Endometrium (tissue), 2 donors: ENCODE data around the gene LATS2.
"Not testable (repeated sequence)": the region's sequence is repeated elsewhere in the genome, so short reads cannot be mapped to it uniquely, and the experiment has no call there.

Experiments used
- FAIRE-seq: peaks from 2 replicates; lab custom pipeline; 2012; peaks lifted over from hg19 to GRCh38; lab: Jason Lieb, UNC
- donor health status: control.
- donor health status: control.

The LATS2 gene

GRCh38 chr13:20960663-20961309 lies 100.6 kb downstream of the LATS2 start:
- no peak for FAIRE-seq

DNA sequence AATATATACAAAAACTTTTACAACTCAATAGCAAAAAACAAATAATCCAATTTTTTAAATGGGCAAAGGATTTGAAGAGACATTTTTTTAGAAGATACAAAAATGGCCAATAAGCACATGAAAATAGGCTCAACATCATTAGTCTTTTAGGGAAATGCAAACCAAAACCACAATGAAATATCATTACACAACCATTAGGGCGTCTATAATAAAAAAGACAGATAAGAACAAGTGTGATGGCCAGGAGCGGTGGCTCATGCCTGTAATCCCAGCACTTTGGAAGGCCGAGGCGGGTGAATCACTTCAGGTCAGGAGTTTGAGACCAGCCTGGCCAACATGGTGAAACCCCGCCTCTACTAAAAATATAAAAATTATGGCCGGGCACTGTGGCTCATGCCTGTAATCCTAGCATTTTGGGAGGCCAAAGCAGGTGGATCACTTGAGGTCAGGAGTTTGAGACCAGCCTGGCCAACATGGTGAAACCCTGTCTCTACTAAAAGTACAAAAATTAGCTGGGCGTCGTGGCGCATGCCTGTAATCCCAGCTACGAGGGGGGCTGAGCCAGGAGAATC lies 104.3 kb downstream of the LATS2 start:
- not testable (repeated sequence) for FAIRE-seq

GRCh38 chr13:20955496-20955895 lies 105.9 kb downstream of the LATS2 start:
- FAIRE-seq: no peak

DNA sequence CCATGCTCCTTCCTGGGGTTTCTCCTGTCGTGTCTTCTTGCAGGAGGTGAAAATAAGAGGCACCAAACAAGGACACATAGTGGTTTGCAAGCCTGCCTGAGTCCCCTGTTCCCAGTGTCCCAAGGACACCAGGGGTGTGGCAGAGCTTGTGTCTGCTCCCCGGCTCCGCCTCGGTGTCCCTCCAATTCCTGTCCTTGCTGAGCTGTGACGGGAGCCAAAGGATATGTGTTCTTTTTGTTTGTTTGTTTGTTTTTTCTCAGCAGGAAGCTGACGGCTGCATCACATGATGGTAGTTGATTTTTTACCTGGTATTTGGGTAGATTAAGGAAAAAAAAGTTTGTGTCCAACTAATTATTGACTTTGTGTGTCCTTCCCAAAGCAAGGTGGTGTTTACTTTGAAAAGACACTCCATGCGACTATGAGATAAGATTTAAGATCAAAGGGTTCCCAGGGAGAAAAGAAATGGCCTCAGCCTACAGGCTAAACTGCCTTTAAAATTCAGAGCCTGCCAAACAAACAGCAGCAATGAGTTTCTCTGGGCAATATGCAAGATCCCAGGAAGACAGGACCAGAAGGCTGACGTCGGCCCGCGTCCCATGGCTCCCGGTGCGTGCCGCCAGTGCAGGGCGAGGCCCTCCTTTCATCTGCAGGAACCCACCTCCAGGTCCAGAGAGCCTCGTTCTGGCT lies 108.0 kb downstream of the LATS2 start:
- no peak for FAIRE-seq

GRCh38 chr13:20952838-20953237 lies 108.5 kb downstream of the LATS2 start:
- FAIRE-seq: no peak

GRCh38 chr13:20948001-20948400 lies 113.4 kb downstream of the LATS2 start:
- FAIRE-seq: not testable (repeated sequence)

DNA sequence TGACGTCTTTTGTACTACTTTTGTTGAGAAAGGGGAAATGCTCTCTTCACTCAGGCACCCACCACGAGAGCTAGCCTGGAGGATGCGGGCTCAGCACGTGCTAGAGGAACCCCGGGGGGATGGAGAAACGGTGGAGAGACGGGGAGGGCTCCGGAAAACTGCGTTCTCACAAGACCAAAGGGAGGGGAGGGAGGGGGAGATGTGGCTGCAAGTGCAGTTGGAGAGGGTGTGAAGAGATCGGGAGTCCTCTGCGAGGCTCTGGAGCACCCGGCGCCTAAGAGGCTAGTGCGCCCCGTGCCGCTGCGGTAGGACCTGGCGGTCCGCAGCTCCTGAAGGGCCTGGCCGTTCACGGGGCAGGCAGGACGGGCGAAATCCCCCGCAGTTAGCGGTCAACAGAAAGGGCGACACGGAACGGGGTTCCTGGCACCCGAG lies 115.4 kb downstream of the LATS2 start:
- no peak for FAIRE-seq

DNA sequence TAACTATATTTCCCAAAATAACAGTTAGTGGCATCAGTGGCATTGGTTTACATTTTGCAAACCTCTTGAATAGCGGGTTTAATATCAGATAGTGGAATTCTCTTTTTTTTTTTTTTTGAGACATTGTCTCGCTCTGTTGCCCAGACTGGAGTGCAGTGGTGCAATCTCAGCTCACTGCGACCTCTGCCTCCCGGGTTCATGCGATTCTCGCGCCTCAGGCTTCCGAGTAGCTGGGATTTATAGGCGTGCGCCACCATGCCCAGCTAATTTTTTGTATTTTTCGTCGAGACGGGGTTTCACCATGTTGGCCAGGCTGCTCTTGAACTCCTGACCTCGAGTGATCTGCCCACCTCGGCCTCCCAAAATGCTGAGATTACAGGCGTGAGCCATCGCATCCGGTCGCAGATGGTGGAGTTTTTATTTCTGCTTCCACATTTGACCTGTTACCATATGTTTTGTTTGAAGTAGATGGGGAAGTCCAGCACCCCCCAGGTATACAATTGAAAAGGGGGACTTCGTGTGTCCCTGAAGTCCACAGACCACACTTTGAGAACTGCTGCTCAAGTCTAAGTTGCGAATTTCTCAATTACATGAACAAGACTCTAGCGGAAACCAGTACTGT lies 118.3 kb downstream of the LATS2 start:
- FAIRE-seq: peak; percentile 48

DNA sequence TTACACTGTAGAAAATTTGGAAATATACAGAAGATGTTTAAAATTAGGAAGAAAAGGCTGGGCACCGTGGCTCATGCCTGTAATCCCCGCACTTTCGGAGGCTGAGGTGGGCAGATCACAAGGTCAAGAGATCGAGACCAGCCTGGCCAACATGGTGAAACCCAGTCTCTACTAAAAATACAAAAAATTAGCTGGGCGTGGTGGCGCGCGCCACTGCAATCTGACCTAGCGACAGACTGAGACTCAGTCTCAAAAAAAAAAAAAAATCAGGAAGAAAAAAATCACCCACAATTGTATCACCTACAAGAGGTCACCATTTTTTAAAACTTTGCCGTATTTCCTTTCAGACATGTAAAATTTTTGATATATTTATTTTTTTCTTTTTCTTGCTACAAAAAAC lies 120.9 kb downstream of the LATS2 start:
- FAIRE-seq: not testable (repeated sequence)

- peak; percentile 46 for FAIRE-seq
Measured at GRCh38 chr13:20940083-20940482, 121.3 kb downstream of the LATS2 start.

DNA sequence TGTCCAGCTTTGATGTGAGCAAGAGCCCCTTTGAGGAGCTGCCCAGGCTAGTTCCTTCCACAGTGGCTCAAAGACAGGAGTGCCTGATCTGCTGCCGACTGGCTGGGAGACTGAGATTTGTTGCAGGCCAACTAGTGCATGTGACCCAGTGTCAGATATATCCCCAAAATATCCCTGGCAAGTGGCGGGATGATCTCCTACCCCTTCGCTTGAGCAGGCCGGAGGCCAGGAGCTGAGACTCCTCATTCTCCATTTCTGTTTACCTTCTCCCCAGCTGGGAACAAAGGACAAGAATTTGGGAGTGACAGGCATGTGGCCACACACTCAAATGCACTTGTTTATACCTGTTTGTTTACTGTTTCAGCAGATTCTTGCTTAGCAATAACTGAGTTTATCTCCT lies 121.7 kb downstream of the LATS2 start:
- FAIRE-seq: no peak

DNA sequence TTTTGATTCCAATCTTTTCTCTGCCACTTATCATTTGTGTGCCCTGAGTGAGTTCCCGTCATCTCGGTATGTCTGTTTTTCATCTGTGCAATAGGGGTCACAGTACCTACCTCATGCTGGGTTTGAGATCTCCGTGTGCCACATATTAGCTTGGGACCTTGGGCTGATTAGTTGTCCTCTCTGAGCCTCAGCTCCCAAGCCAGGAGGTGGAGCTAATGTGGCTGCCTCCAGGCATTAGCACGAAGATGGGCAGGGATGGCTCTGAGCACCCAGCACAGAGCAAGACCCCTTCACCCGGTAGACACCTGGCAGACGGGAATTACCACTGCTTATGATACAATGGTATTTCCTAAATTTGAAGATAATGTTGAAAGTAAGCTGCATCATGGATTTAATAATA lies 123.1 kb downstream of the LATS2 start:
- no peak for FAIRE-seq

- peak; percentile 97 for FAIRE-seq
Measured at GRCh38 chr13:20927596-20928257, 133.7 kb downstream of the LATS2 start.

DNA sequence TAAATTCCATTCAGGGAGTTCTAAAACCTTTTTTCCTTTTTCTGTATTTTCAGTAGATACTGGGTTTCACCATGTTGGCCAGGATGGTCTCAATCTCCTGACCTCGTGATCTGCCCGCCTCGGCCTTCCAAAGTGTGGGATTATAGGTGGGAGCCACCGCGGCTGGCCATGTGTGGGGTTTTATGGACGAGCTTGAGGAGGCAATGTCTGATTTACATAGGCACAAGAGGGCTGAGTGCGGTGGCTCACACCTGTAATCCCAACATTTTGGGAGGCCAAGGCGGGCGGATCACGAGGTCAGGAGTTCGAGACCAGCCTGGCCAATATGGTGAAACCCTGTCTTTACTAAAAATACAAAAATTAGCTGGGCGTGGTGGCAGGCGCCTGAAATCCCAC lies 136.0 kb downstream of the LATS2 start:
- FAIRE-seq: not testable (repeated sequence)

DNA sequence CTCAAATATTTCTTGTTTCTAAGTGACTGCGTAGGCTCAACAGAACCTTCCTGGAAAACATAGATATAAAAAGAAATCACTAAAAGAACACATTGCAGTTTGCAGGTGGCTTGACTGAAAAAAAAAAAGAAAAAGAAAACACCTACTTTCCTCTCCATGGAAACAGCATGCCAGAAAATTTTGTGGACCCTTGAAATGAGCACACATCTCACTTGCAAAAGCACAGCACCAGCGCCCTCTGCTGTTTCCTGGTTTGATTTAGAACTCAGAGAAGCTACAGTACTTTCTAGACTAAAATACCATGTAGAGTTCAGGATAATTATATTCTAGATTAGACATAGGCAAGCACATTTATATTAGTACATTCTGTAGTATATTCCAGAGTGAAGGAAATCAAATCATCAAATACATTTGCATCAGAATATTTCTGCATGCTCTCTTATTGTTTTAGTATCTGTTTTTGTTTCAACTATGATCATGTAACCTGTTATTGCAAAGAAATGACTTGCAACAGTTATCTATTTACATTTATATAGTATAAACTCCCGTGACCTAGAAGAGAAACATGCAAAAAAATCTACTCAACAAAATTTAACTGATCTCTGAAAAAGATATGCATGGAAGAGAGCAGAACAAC lies 136.5 kb downstream of the LATS2 start:
- FAIRE-seq: peak; percentile 89

GRCh38 chr13:20923272-20923671 lies 138.1 kb downstream of the LATS2 start:
- no peak for FAIRE-seq
